ENCODE measurements around the gene RCSD1. TPM values are rescaled to one million over a fixed set of nuclear protein-coding genes. Genes with fewer than 3 reads are reported as not detected.

RCSD1 gene
- total and polyA plus RNA-seq, 2 of the 13 experiments (the other 11 are each of a cell fraction or from before 2014, with no cell fraction given) = not detected

- peaks cover 44% of the 10 kb centered on the region for H3K4me1 ChIP-seq (ENCODE audit: insufficient read depth, low read length)
- BruUV-seq (replicated peaks) = no TSS peak
- 2% methylated on average over 27 of the region's 28 CpGs for WGBS (ENCODE audit: low lambda C conversion rate)
- H3K27ac ChIP-seq (ENCODE audit: extremely low read length, insufficient read depth, low read length) = peak overlapping the region; percentile 72
- no peaks in the 10 kb centered on the region for H4K20me1 ChIP-seq (ENCODE audit: insufficient read depth, low read length)
- no peak for DNase-seq (ENCODE audit: low spot score)
- intact Hi-C loops (cut with micrococcal nuclease; ENCODE audit: unreplicated experiment) (no loop called here), in situ Hi-C loops (cut with HindIII; ENCODE audit: extremely low pct_ligation_motif_present, low pct_unique_long_range_greater_than_20kb) (loop anchor here (10.0 kb wide), 1 partner anchor 221 kb away; the partner anchor contains the start of genes DCAF6 and MPC2)
- ATAC-seq = peak; percentile 82
- peak overlapping the region; percentile 89 for H3K9ac ChIP-seq (ENCODE audit: insufficient read depth, low read depth, low read length)
- peak overlapping the region; percentile 98 for H3K4me2 ChIP-seq (ENCODE audit: low read depth, low read length)
- no peaks in the 10 kb centered on the region for H3K36me3 ChIP-seq (replicated peaks in 1 of 2; ENCODE audit: control insufficient read depth in 1 of 2, insufficient read depth in 2 of 2, low read length in 2 of 2)
- no peaks in the 10 kb centered on the region for H3K9me3 ChIP-seq (ENCODE audit: low read length)
- ChIA-PET CTCF (ENCODE audit: low intra/inter-chr PET ratio, low total read pairs) (no interaction called here), POLR2A (interaction anchor here (0.7 kb wide), 1 partner anchor 10 kb away, joined by 3 read pairs; no protein-coding TSS in a partner anchor)
- peak overlapping the region; percentile 95 to 100 (median 96) for H3K4me3 ChIP-seq (replicated peaks in 1 of 3; ENCODE audit: insufficient read depth in 1 of 3, low read depth in 2 of 3, low read length in 3 of 3)
- FAIRE-seq = no peak
- H3K27me3 ChIP-seq (ENCODE audit: control insufficient read depth in 1 of 2, insufficient read depth in 2 of 2, low read length in 2 of 2) = peaks cover 0 to 6% of the 10 kb centered on the region in 2 experiments; a peak in 2 of 5 replicates
- H2AFZ ChIP-seq (ENCODE audit: low read length) = peak overlapping the region; percentile 87
- no peaks in the 10 kb centered on the region for H3K79me2 ChIP-seq (ENCODE audit: insufficient read depth, low read length)
- TF ChIP-seq JDP2 (CRISPR knock-in tag; IDR thresholded peaks at IDR 0.05; ENCODE audit: borderline replicate concordance) (no peak), NRL (CRISPR knock-in tag; IDR thresholded peaks at IDR 0.05; ENCODE audit: borderline replicate concordance) (no peak), DMTF1 (CRISPR knock-in tag; IDR thresholded peaks at IDR 0.05) (no peak), ZBTB8A (CRISPR knock-in tag; IDR thresholded peaks at IDR 0.05; ENCODE audit: borderline replicate concordance, low read depth) (peak; percentile 94; the same call in 1 of the 2 replicates), ZNF430 (CRISPR knock-in tag; IDR thresholded peaks at IDR 0.05) (0 out of 2 replicates have a peak, but pooled peaks have one; percentile 12), PBX2 (CRISPR knock-in tag; IDR thresholded peaks at IDR 0.05) (no peak), PAWR (CRISPR knock-in tag; IDR thresholded peaks at IDR 0.05; ENCODE audit: borderline replicate concordance) (no peak), HOXA7 (CRISPR knock-in tag; IDR thresholded peaks at IDR 0.05) (0 out of 2 replicates have a peak, but pooled peaks have one; percentile 35), TFDP2 (CRISPR knock-in tag; IDR thresholded peaks at IDR 0.05) (no peak), TRIM22 (IDR thresholded peaks at IDR 0.05) (no peak), ASH2L (IDR thresholded peaks at IDR 0.05; ENCODE audit: insufficient read length, low read depth, low read length) (no peak), HBP1 (CRISPR knock-in tag; IDR thresholded peaks at IDR 0.05; ENCODE audit: low read depth) (no peak), PLSCR1 (CRISPR knock-in tag; IDR thresholded peaks at IDR 0.05; ENCODE audit: borderline replicate concordance) (no peak), ZNF891 (CRISPR knock-in tag; IDR thresholded peaks at IDR 0.05) (0 out of 2 replicates have a peak, but pooled peaks have one; percentile 40)
These were observed 84.0 kb downstream of the RCSD1 start for GRCh38 chr1:167714098-167714438.
